HepG2 (cell line): ENCODE measurements around the gene MEI1. TPM values are rescaled to one million over a fixed set of nuclear protein-coding genes. Genes with fewer than 3 reads are reported as not detected.

Experiments used
- ARHGAP35 ChIP-seq: sonication (generic); formaldehyde crosslinking; IDR thresholded peaks from 2 replicates; pipeline ENCODE4 v1.9.0; 2022; ENCODE audit warnings: mild to moderate bottlenecking, inconsistent platforms, moderate library complexity, missing genetic modification reagents, borderline replicate concordance
- CERS6 ChIP-seq: sonication (generic); formaldehyde crosslinking; IDR thresholded peaks from 2 replicates; pipeline ENCODE4 v1.5.0; 2020; ENCODE audit warnings: missing genetic modification reagents
- ELF3 ChIP-seq: IDR thresholded peaks from 2 replicates; pipeline ENCODE4 v1.6.1; 2016; ENCODE audit warnings: missing genetic modification reagents, missing compliant biosample characterization
- FOXK1 ChIP-seq: sonication (generic); formaldehyde crosslinking; IDR thresholded peaks from 2 replicates; pipeline ENCODE4 v1.4.0; 2020; ENCODE audit warnings: low read depth, missing genetic modification reagents, borderline replicate concordance
- HDAC6 ChIP-seq: fragments of 200-600 bp; sonication (generic); IDR thresholded peaks from 2 replicates; pipeline ENCODE4 v1.7.0; 2017; ENCODE audit warnings: mild to moderate bottlenecking, antibody characterized with exemption, low read length, low read depth
- HOXD1 ChIP-seq: sonication (generic); formaldehyde crosslinking; IDR thresholded peaks from 2 replicates; pipeline ENCODE4 v1.5.0; 2020; ENCODE audit warnings: missing genetic modification reagents
- MAFK ChIP-seq, 2 experiments: IDR thresholded peaks in 1 of 2; conservative IDR thresholded peaks in 1 of 2; 2 replicates each; pipeline ENCODE4 v1.6.1; 2011; ENCODE audit warnings: improper control_type of control experiment in 2 of 2, low read length in 2 of 2
- MXD3 ChIP-seq: IDR thresholded peaks from 2 replicates; pipeline ENCODE4 v1.6.1; 2016; ENCODE audit warnings: mild to moderate bottlenecking, missing biosample characterization, missing genetic modification reagents
- MYNN ChIP-seq: sonication (generic); formaldehyde crosslinking; IDR thresholded peaks from 2 replicates; pipeline ENCODE4 v1.4.0; 2020; ENCODE audit warnings: mild to moderate bottlenecking, low read depth, missing genetic modification reagents
- NCOA1 ChIP-seq: sonication (generic); formaldehyde crosslinking; IDR thresholded peaks from 2 replicates; pipeline ENCODE4 v1.9.0; 2021; ENCODE audit warnings: missing genetic modification reagents
- NKX3-1 ChIP-seq: sonication (generic); formaldehyde crosslinking; IDR thresholded peaks from 2 replicates; pipeline ENCODE4 v1.5.0; 2020; ENCODE audit warnings: missing genetic modification reagents
- NR2F6 ChIP-seq, 2 experiments: IDR thresholded peaks; 2 replicates each; pipeline ENCODE4 v1.6.1; 2016; ENCODE audit warnings: antibody characterized with exemption in 1 of 2, mild to moderate bottlenecking in 1 of 2
- RFX3 ChIP-seq: IDR thresholded peaks from 2 replicates; pipeline ENCODE4 v1.6.1; 2016; ENCODE audit warnings: missing biosample characterization, missing genetic modification reagents
- SMAD3 ChIP-seq: sonication (generic); formaldehyde crosslinking; IDR thresholded peaks from 2 replicates; pipeline ENCODE4 v1.4.0; 2020; ENCODE audit warnings: missing genetic modification reagents
- SNRNP70 ChIP-seq: fragments of 200-400 bp; formaldehyde crosslinking; IDR thresholded peaks from 2 replicates; pipeline ENCODE4 v1.6.1; 2017; ENCODE audit warnings: mild to moderate bottlenecking, low read depth, low read length, moderate library complexity
- SRSF4 ChIP-seq: fragments of 200-400 bp; formaldehyde crosslinking; IDR thresholded peaks from one replicate; pipeline ENCODE4 v1.6.1; 2018; ENCODE audit warnings: mild to moderate bottlenecking, low read depth, low read length, moderate library complexity; ENCODE audit not compliant: poor library complexity, severe bottlenecking
- ZNF253 ChIP-seq: sonication (generic); formaldehyde crosslinking; IDR thresholded peaks from 2 replicates; pipeline ENCODE4 v1.8.0; 2022; ENCODE audit warnings: mild to moderate bottlenecking, missing genetic modification reagents, borderline replicate concordance
- ZNF263 ChIP-seq: sonication (generic); formaldehyde crosslinking; IDR thresholded peaks from 2 replicates; pipeline ENCODE4 v1.4.0; 2020; ENCODE audit warnings: missing genetic modification reagents
- ZNF3 ChIP-seq: IDR thresholded peaks from 2 replicates; pipeline ENCODE4 v1.7.0; 2017; ENCODE audit warnings: inconsistent platforms
- ZNF326 ChIP-seq: sonication (generic); formaldehyde crosslinking; IDR thresholded peaks from 2 replicates; pipeline ENCODE4 v1.4.0; 2020; ENCODE audit warnings: missing genetic modification reagents, borderline replicate concordance
- ZNF646 ChIP-seq: sonication (generic); formaldehyde crosslinking; IDR thresholded peaks from 2 replicates; pipeline ENCODE4 v1.9.0; 2021; ENCODE audit warnings: mild to moderate bottlenecking, missing genetic modification reagents
- ZNF761 ChIP-seq: sonication (generic); formaldehyde crosslinking; conservative IDR thresholded peaks from 2 replicates; pipeline ENCODE4 v1.4.0; 2020; ENCODE audit warnings: mild to moderate bottlenecking, missing genetic modification reagents
- ZNF841 ChIP-seq: sonication (generic); formaldehyde crosslinking; IDR thresholded peaks from 2 replicates; pipeline ENCODE4 v1.8.1; 2023; ENCODE audit warnings: missing genetic modification reagents, borderline replicate concordance
- polyA plus RNA-seq, 8 experiments: library from polyadenylated mRNA; depleted of rRNA in 3 of 8; stranded (reverse) in 7 of 8; unstranded in 1 of 8; fragments of >200 nt; fragmentation: Illumina TruSeq in 4 of 8; extraction: Trizol in 4 of 8; gene quantifications; 2 replicates each; pipeline versions ENCODE4 v1.2.1 to v1.2.3, GENCODE V29; 2011 to 2016; ENCODE audit warnings: low read depth in 4 of 8, missing spikeins in 1 of 8, mixed read lengths in 1 of 8; ENCODE audit not compliant: insufficient read depth in 1 of 8
- total RNA-seq, 5 experiments: library from RNA; depleted of rRNA; stranded (reverse); fragments of >200 nt; fragmentation: Illumina TruSeq; extraction: Trizol; gene quantifications; 2 replicates each; pipeline ENCODE4 v1.2.3, GENCODE V29; 2016; ENCODE audit warnings: low read depth in 1 of 5

MEI1 gene
- total and polyA plus RNA-seq, 2 of the 13 experiments (the other 11 are each of a cell fraction or from before 2014, with no cell fraction given): 0.75 to 1.9 TPM

- TF ChIP-seq NR2F6 (IDR thresholded peaks at IDR 0.05) (no peak), NR2F6 (CRISPR knock-in tag; IDR thresholded peaks at IDR 0.05) (no peak; the same call in 1 of the 2 replicates), SMAD3 (no peak), ARHGAP35 (CRISPR knock-in tag) (no peak), MAFK (conservative IDR thresholded peaks at IDR 0.05 in 1 of 2, IDR thresholded peaks at IDR 0.05 in 1 of 2; ENCODE audit: low read length in 2 of 2) (no peak), ZNF263 (peak; percentile 57; the same call in 1 of the 2 replicates), NCOA1 (CRISPR knock-in tag) (no peak), HDAC6 (no peak), MYNN (CRISPR knock-in tag) (no peak), RFX3 (CRISPR knock-in tag) (no peak), ELF3 (peak; percentile 80), ZNF3 (CRISPR knock-in tag) (no peak), HOXD1 (no peak), ZNF646 (CRISPR knock-in tag) (no peak), ZNF761 (CRISPR knock-in tag) (peak; percentile 79; the same call in 1 of the 2 replicates), NKX3-1 (peak; percentile 63; the same call in 1 of the 2 replicates), SRSF4 (no peak), FOXK1 (CRISPR knock-in tag) (no peak), ZNF841 (no peak), ZNF253 (CRISPR knock-in tag) (no peak), ZNF326 (CRISPR knock-in tag) (no peak), CERS6 (no peak), MXD3 (CRISPR knock-in tag) (peak; percentile 70), SNRNP70 (no peak)
Measured at GRCh38 chr22:41800348-41801146, 101.2 kb downstream of the MEI1 start, which contains the start of gene CCDC134 (continued).
